HEK293 (cell line): ENCODE results near the gene PATL2.

ENCODE experiments used
- CTCF ChIA-PET: fragments of 350-600 bp; formaldehyde crosslinking; extraction: SDS; loops from one replicate; lab custom pipeline; 2021; ENCODE audit warnings: antibody characterized with exemption; lab: Yijun Ruan, JAX
- POLR2A ChIA-PET: fragments of 300-600 bp; formaldehyde crosslinking; extraction: SDS; loops from one replicate; lab custom pipeline; 2020; ENCODE audit warnings: antibody characterized with exemption, inconsistent platforms; lab: Yijun Ruan, JAX
- H3K27ac ChIP-seq: fragments of 200-500 bp; sonication (Bioruptor generic); 2 replicates; pipeline ENCODE4 v1.5.1; 2014; ENCODE audit warnings: low read depth, low read length, control low read depth, inconsistent platforms; ENCODE audit errors: extremely low read depth
- H3K36me3 ChIP-seq, 2 experiments: fragments of 200-500 bp in 1 of 2; sonication (Bioruptor generic) in 1 of 2; 1 replicate in 1 of 2; 2 replicates in 1 of 2; pipeline ENCODE4 v1.5.1; 2014 to 2017; ENCODE audit warnings: inconsistent platforms in 2 of 2, low read length in 2 of 2; ENCODE audit not compliant: control insufficient read depth in 2 of 2, insufficient read depth in 1 of 2
- H3K4me1 ChIP-seq: fragments of 200-500 bp; sonication (Bioruptor generic); 2 replicates; pipeline ENCODE4 v1.5.1; 2014; ENCODE audit warnings: mild to moderate bottlenecking, low read length, inconsistent platforms; ENCODE audit not compliant: control insufficient read depth, insufficient read depth
- H3K4me3 ChIP-seq: 2 replicates; pipeline ENCODE4 v1.5.1; 2011; ENCODE audit warnings: low read depth, mild to moderate bottlenecking, control low read depth, low read length, moderate library complexity
- H3K9me3 ChIP-seq: fragments of 200-500 bp; sonication (Bioruptor generic); 2 replicates; pipeline ENCODE4 v1.5.1; 2014; ENCODE audit warnings: low read depth, low read length, inconsistent platforms; ENCODE audit not compliant: control insufficient read depth, insufficient read depth
- GLIS1 ChIP-seq: fragments of 450-650 bp; formaldehyde crosslinking; IDR thresholded peaks from 2 replicates; pipeline ENCODE4 v1.5.1; 2016; ENCODE audit warnings: missing biosample characterization, missing genetic modification characterization
- GLIS2 ChIP-seq: fragments of 450-650 bp; formaldehyde crosslinking; IDR thresholded peaks from 2 replicates; pipeline ENCODE4 v1.5.1; 2016; ENCODE audit warnings: missing biosample characterization, missing genetic modification characterization
- KLF1 ChIP-seq: fragments of 450-650 bp; formaldehyde crosslinking; IDR thresholded peaks from 2 replicates; pipeline ENCODE4 v1.5.1; 2016; ENCODE audit warnings: missing biosample characterization, missing genetic modification characterization
- KLF17 ChIP-seq: fragments of 450-650 bp; formaldehyde crosslinking; IDR thresholded peaks from 2 replicates; pipeline ENCODE4 v1.5.1; 2016; ENCODE audit warnings: missing biosample characterization, missing genetic modification characterization
- KLF7 ChIP-seq: fragments of 450-650 bp; formaldehyde crosslinking; IDR thresholded peaks from 2 replicates; pipeline ENCODE4 v1.5.1; 2016; ENCODE audit warnings: missing biosample characterization, missing genetic modification characterization, borderline replicate concordance
- KLF9 ChIP-seq: fragments of 450-650 bp; formaldehyde crosslinking; IDR thresholded peaks from 2 replicates; pipeline ENCODE4 v1.5.1; 2016; ENCODE audit warnings: missing biosample characterization, missing genetic modification characterization, low read depth
- PATZ1 ChIP-seq: fragments of 450-650 bp; formaldehyde crosslinking; IDR thresholded peaks from 2 replicates; pipeline ENCODE4 v1.5.1; 2016; ENCODE audit warnings: missing biosample characterization, missing genetic modification characterization
- RBAK ChIP-seq: fragments of 450-650 bp; formaldehyde crosslinking; IDR thresholded peaks from 2 replicates; pipeline ENCODE4 v1.5.1; 2016; ENCODE audit warnings: missing biosample characterization, missing genetic modification characterization
- SCRT1 ChIP-seq: fragments of 450-650 bp; formaldehyde crosslinking; IDR thresholded peaks from 2 replicates; pipeline ENCODE4 v1.5.1; 2016; ENCODE audit warnings: missing biosample characterization, missing genetic modification characterization, borderline replicate concordance
- SP3 ChIP-seq: fragments of 450-650 bp; formaldehyde crosslinking; IDR thresholded peaks from 2 replicates; pipeline ENCODE4 v1.5.1; 2016; ENCODE audit warnings: missing biosample characterization, missing genetic modification characterization
- ZBTB17 ChIP-seq: fragments of 450-650 bp; formaldehyde crosslinking; IDR thresholded peaks from 2 replicates; pipeline ENCODE4 v1.5.1; 2016; ENCODE audit warnings: missing biosample characterization, missing genetic modification characterization
- ZFP37 ChIP-seq: fragments of 450-650 bp; formaldehyde crosslinking; IDR thresholded peaks from 2 replicates; pipeline ENCODE4 v1.5.1; 2016; ENCODE audit warnings: missing biosample characterization, missing genetic modification characterization
- ZNF157 ChIP-seq: fragments of 450-650 bp; formaldehyde crosslinking; IDR thresholded peaks from 2 replicates; pipeline ENCODE4 v1.5.1; 2016; ENCODE audit warnings: missing biosample characterization, missing genetic modification characterization
- ZNF2 ChIP-seq: fragments of 450-650 bp; formaldehyde crosslinking; IDR thresholded peaks from 2 replicates; pipeline ENCODE4 v1.5.1; 2016; ENCODE audit warnings: missing biosample characterization, missing genetic modification characterization
- ZNF221 ChIP-seq: fragments of 450-650 bp; formaldehyde crosslinking; IDR thresholded peaks from 2 replicates; pipeline ENCODE4 v1.5.1; 2017; ENCODE audit warnings: missing biosample characterization, missing genetic modification characterization, borderline replicate concordance
- ZNF324 ChIP-seq: fragments of 450-650 bp; formaldehyde crosslinking; IDR thresholded peaks from 2 replicates; pipeline ENCODE4 v1.5.1; 2016; ENCODE audit warnings: missing biosample characterization, missing genetic modification characterization
- ZNF335 ChIP-seq: fragments of 450-650 bp; formaldehyde crosslinking; conservative IDR thresholded peaks from 2 replicates; pipeline ENCODE4 v1.5.1; 2016; ENCODE audit warnings: missing biosample characterization, missing genetic modification characterization
- ZNF341 ChIP-seq: fragments of 450-650 bp; formaldehyde crosslinking; IDR thresholded peaks from 2 replicates; pipeline ENCODE4; 2016; ENCODE audit warnings: low read depth, missing biosample characterization, missing genetic modification characterization
- ZNF366 ChIP-seq: fragments of 450-650 bp; formaldehyde crosslinking; conservative IDR thresholded peaks from 2 replicates; pipeline ENCODE4 v1.5.1; 2016; ENCODE audit warnings: missing biosample characterization, missing genetic modification characterization
- ZNF394 ChIP-seq: fragments of 450-650 bp; formaldehyde crosslinking; IDR thresholded peaks from 2 replicates; pipeline ENCODE4 v1.5.1; 2016; ENCODE audit warnings: missing biosample characterization, missing genetic modification characterization, mild to moderate bottlenecking, moderate library complexity, borderline replicate concordance
- ZNF398 ChIP-seq: fragments of 450-650 bp; formaldehyde crosslinking; IDR thresholded peaks from 2 replicates; pipeline ENCODE4 v1.5.1; 2017; ENCODE audit warnings: missing biosample characterization, missing genetic modification characterization
- ZNF449 ChIP-seq: fragments of 450-650 bp; formaldehyde crosslinking; IDR thresholded peaks from 2 replicates; pipeline ENCODE4 v1.5.1; 2017; ENCODE audit warnings: missing biosample characterization, mild to moderate bottlenecking, missing genetic modification characterization, moderate library complexity
- ZNF501 ChIP-seq: fragments of 450-650 bp; formaldehyde crosslinking; IDR thresholded peaks from 2 replicates; pipeline ENCODE4 v1.5.1; 2016; ENCODE audit warnings: missing biosample characterization, missing genetic modification characterization
- ZNF544 ChIP-seq: fragments of 450-650 bp; formaldehyde crosslinking; IDR thresholded peaks from 2 replicates; pipeline ENCODE4 v1.5.0; 2017; ENCODE audit warnings: missing biosample characterization, missing genetic modification characterization
- ZNF660 ChIP-seq: fragments of 450-650 bp; IDR thresholded peaks from 2 replicates; pipeline ENCODE4 v1.5.1; 2018; ENCODE audit warnings: missing biosample characterization, mild to moderate bottlenecking, missing genetic modification characterization
- ZNF785 ChIP-seq: fragments of 450-650 bp; formaldehyde crosslinking; IDR thresholded peaks from 2 replicates; pipeline ENCODE4 v1.5.1; 2016; ENCODE audit warnings: missing biosample characterization, missing genetic modification characterization
- ZNF792 ChIP-seq: fragments of 450-650 bp; formaldehyde crosslinking; IDR thresholded peaks from 2 replicates; pipeline ENCODE4 v1.5.1; 2016; ENCODE audit warnings: missing biosample characterization, missing genetic modification characterization
- ZNF830 ChIP-seq: fragments of 450-650 bp; IDR thresholded peaks from 2 replicates; pipeline ENCODE4 v1.5.0; 2018; ENCODE audit warnings: missing biosample characterization, missing genetic modification characterization, low read depth, mild to moderate bottlenecking, moderate library complexity
- ZSCAN30 ChIP-seq: fragments of 450-650 bp; IDR thresholded peaks from 2 replicates; pipeline ENCODE4 v1.5.1; 2018; ENCODE audit warnings: missing biosample characterization, mild to moderate bottlenecking, missing genetic modification characterization, moderate library complexity
- ZXDB ChIP-seq: fragments of 450-650 bp; formaldehyde crosslinking; IDR thresholded peaks from 2 replicates; pipeline ENCODE4 v1.5.1; 2016; ENCODE audit warnings: missing biosample characterization, missing genetic modification characterization

The PATL2 gene

GRCh38 chr15:44712346-44713005 is 1.4 kb upstream of the PATL2 start (continued):
- TF ChIP-seq ZNF830 (tag by site-specific recombination) (no peak), SP3 (no peak), SCRT1 (tag by site-specific recombination) (no peak), ZNF324 (0 out of 2 replicates have a peak, but pooled peaks have one; percentile 34), ZNF366 (tag by site-specific recombination) (no peak), KLF7 (tag by site-specific recombination) (peak; percentile 61; the same call in 1 of the 2 replicates), ZNF394 (tag by site-specific recombination) (peak; percentile 41; the same call in 1 of the 2 replicates), KLF1 (tag by site-specific recombination) (peak; percentile 42), ZNF792 (tag by site-specific recombination) (no peak), ZNF221 (tag by site-specific recombination) (no peak), ZNF660 (tag by site-specific recombination) (no peak), ZXDB (tag by site-specific recombination) (0 out of 2 replicates have a peak, but pooled peaks have one; percentile 28), KLF9 (tag by site-specific recombination) (peak; percentile 62), RBAK (tag by site-specific recombination) (no peak), ZNF449 (tag by site-specific recombination) (peak; percentile 76), ZNF2 (0 out of 2 replicates have a peak, but pooled peaks have one; percentile 8), ZNF335 (tag by site-specific recombination) (peak; percentile 67)

GRCh38 chr15:44711743-44712345 is 721 bp upstream of the PATL2 start:
- Histone ChIP-seq H3K4me3 (peak overlapping the region; percentile 89), H3K9me3 (no peaks in the 10 kb centered on the region), H3K27ac (peak overlapping the region; percentile 69), H3K36me3 (peaks cover 6 to 23% of the 10 kb centered on the region in 2 experiments; a peak in 2 of 3 replicates), H3K4me1 (no peaks in the 10 kb centered on the region)
- ChIA-PET CTCF (interaction anchor here (0.5 to 2.8 kb wide), 4 partner anchors 21 to 48 kb away, joined by 4 to 23 read pairs (median 10); partner anchors contain the start of genes SPG11 and TRIM69), POLR2A (interaction anchor here (0.5 to 3.7 kb wide), 7 partner anchors 10 to 125 kb away, joined by 3 to 37 read pairs (median 16); partner anchors contain the start of genes SPG11 and TRIM69)
- TF ChIP-seq ZNF341 (tag by site-specific recombination) = 0 out of 2 replicates have a peak, but pooled peaks have one; percentile 14
- 0 out of 2 replicates have a peak, but pooled peaks have one; percentile 3 for TF ChIP-seq ZBTB17
- TF ChIP-seq PATZ1 (tag by site-specific recombination) = peak; percentile 30
- no peak for TF ChIP-seq GLIS1 (tag by site-specific recombination)
- 0 out of 2 replicates have a peak, but pooled peaks have one; percentile 4 for TF ChIP-seq ZNF501 (tag by site-specific recombination)
- no peak for TF ChIP-seq ZNF544 (tag by site-specific recombination)
- TF ChIP-seq GLIS2 (tag by site-specific recombination) = peak; percentile 68
- peak; percentile 39; the same call in 1 of the 2 replicates for TF ChIP-seq ZNF398
- no peak; the same call in 1 of the 2 replicates for TF ChIP-seq KLF17 (tag by site-specific recombination)
- TF ChIP-seq ZNF157 = no peak
- peak; percentile 4; the same call in 1 of the 2 replicates for TF ChIP-seq ZNF2
- 0 out of 2 replicates have a peak, but pooled peaks have one; percentile 2 for TF ChIP-seq ZFP37 (tag by site-specific recombination)
- TF ChIP-seq ZNF785 (tag by site-specific recombination) = no peak
- TF ChIP-seq ZXDB (tag by site-specific recombination) = 0 out of 2 replicates have a peak, but pooled peaks have one; percentile 1
- 0 out of 2 replicates have a peak, but pooled peaks have one; percentile 22 for TF ChIP-seq ZNF324
- no peak for TF ChIP-seq ZSCAN30 (tag by site-specific recombination)
